HL-60 (cell line): ENCODE measurements around the gene CCDC38.
"Not testable (repeated sequence)": the region's sequence is repeated elsewhere in the genome, so short reads cannot be mapped to it uniquely, and the experiment has no call there.

Source experiments
- DNase-seq, 2 experiments: peaks; one replicate each; pipeline ENCODE4 v3.0.0-alpha.2; 2010 to 2020; ENCODE audit warnings: low read depth in 1 of 2, low spot score in 1 of 2
- H3K27ac ChIP-seq: fragments of 250-450 bp; sonication (Bioruptor Pico); replicated peaks from 2 replicates; pipeline ENCODE4 v1.5.1; 2020; ENCODE audit warnings: mild to moderate bottlenecking, moderate library complexity
- H3K27me3 ChIP-seq: fragments of 250-450 bp; sonication (Bioruptor Pico); 2 replicates; pipeline ENCODE4 v1.5.1; 2021; ENCODE audit warnings: mild to moderate bottlenecking, moderate library complexity; ENCODE audit not compliant: insufficient read depth, poor library complexity, severe bottlenecking
- H3K4me3 ChIP-seq: replicated peaks from 2 replicates; pipeline ENCODE4 v1.5.1; 2011; ENCODE audit warnings: mild to moderate bottlenecking, control low read depth, low read length; ENCODE audit not compliant: insufficient read depth
- GABPA ChIP-seq: IDR thresholded peaks from 2 replicates; pipeline ENCODE4 v1.6.1; 2012; ENCODE audit warnings: low read depth
- POLR2AphosphoS5 ChIP-seq: IDR thresholded peaks from 2 replicates; pipeline ENCODE4 v1.6.1; 2012; ENCODE audit warnings: low read depth
- SPI1 ChIP-seq: IDR thresholded peaks from 2 replicates; pipeline ENCODE4 v1.6.1; 2012; ENCODE audit warnings: low read depth, mild to moderate bottlenecking, borderline replicate concordance
- TF ChIP-seq, protein P1 (sequence below): IDR thresholded peaks from 2 replicates; pipeline ENCODE4 v1.6.1; 2012; ENCODE audit warnings: low read depth; ENCODE audit not compliant: insufficient replicate concordance
- TF ChIP-seq, protein P2 (sequence below): IDR thresholded peaks from one replicate; pipeline ENCODE4 v1.5.1; 2011; ENCODE audit warnings: low read length, control low read depth, inconsistent platforms; ENCODE audit not compliant: insufficient read depth

Gene CCDC38

DNA sequence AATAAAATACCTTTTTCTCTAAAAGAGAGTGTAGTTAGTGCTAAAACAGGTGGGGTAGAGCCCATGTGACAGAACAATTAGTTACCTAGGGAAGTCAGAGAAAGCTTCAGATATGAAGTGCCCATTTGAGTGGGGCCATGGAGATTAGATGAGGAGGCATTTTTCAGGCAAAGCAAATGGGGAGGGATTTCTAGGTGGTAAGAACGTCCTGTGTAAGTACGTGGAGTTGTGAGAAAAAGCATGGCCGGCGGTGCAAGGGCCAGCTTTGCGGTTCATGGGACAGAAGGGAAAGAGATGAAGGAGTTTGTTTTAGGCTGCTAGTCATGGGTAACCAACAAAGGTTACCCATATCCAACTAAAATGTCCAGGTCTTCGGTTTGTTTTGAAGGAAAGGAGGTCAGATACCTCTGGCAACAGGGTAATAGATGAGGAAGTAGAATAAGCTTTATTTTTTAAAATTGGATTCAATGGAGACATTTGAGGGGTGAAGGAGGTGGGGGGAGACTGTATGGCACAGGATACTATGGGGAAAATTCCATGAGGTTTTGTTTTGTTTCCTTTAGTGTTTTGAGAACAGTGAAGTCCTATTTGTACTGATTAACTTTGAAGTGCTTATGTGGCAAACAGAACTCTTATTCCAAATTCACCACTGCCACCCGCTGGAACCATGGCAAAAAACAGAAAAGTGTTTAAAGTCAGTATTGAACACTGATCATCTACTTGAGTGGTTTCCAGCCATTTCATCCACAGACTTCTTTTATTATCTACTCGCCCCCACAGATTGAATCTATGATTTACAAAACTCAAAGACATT lies 93.6 kb downstream of the CCDC38 start:
- no peak overlapping the region for H3K27ac ChIP-seq
- H3K4me3 ChIP-seq, result no peak overlapping the region
- DNase-seq, result no peak
- TF ChIP-seq GABPA, result no peak
- TF ChIP-seq, protein P1, sequence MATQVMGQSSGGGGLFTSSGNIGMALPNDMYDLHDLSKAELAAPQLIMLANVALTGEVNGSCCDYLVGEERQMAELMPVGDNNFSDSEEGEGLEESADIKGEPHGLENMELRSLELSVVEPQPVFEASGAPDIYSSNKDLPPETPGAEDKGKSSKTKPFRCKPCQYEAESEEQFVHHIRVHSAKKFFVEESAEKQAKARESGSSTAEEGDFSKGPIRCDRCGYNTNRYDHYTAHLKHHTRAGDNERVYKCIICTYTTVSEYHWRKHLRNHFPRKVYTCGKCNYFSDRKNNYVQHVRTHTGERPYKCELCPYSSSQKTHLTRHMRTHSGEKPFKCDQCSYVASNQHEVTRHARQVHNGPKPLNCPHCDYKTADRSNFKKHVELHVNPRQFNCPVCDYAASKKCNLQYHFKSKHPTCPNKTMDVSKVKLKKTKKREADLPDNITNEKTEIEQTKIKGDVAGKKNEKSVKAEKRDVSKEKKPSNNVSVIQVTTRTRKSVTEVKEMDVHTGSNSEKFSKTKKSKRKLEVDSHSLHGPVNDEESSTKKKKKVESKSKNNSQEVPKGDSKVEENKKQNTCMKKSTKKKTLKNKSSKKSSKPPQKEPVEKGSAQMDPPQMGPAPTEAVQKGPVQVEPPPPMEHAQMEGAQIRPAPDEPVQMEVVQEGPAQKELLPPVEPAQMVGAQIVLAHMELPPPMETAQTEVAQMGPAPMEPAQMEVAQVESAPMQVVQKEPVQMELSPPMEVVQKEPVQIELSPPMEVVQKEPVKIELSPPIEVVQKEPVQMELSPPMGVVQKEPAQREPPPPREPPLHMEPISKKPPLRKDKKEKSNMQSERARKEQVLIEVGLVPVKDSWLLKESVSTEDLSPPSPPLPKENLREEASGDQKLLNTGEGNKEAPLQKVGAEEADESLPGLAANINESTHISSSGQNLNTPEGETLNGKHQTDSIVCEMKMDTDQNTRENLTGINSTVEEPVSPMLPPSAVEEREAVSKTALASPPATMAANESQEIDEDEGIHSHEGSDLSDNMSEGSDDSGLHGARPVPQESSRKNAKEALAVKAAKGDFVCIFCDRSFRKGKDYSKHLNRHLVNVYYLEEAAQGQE, result no peak
- no peak for TF ChIP-seq SPI1
- TF ChIP-seq POLR2AphosphoS5, result no peak
- TF ChIP-seq, protein P2, sequence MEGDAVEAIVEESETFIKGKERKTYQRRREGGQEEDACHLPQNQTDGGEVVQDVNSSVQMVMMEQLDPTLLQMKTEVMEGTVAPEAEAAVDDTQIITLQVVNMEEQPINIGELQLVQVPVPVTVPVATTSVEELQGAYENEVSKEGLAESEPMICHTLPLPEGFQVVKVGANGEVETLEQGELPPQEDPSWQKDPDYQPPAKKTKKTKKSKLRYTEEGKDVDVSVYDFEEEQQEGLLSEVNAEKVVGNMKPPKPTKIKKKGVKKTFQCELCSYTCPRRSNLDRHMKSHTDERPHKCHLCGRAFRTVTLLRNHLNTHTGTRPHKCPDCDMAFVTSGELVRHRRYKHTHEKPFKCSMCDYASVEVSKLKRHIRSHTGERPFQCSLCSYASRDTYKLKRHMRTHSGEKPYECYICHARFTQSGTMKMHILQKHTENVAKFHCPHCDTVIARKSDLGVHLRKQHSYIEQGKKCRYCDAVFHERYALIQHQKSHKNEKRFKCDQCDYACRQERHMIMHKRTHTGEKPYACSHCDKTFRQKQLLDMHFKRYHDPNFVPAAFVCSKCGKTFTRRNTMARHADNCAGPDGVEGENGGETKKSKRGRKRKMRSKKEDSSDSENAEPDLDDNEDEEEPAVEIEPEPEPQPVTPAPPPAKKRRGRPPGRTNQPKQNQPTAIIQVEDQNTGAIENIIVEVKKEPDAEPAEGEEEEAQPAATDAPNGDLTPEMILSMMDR, result no peak
- H3K27me3 ChIP-seq, result peaks cover 2% of the 10 kb centered on the region

DNA sequence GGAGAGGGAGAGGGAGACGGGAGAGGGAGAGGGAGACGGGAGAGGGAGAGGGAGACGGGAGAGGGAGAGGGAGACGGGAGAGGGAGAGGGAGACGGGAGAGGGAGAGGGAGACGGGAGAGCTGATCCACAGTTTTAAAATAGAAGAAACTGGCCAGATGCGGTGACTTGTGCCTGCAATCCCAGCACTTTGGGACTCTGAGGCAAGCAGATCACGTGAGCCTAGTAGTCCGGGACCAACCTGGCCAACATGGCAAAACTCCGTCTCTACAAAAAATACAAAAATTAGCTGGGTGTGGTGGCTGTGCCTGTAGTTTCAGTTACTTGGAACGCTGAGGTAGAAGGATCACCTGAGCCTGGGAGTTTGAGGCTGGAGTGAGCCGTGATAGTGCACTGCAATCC lies 100.0 kb downstream of the CCDC38 start:
- not testable (repeated sequence) for H3K4me3 ChIP-seq, DNase-seq, H3K27ac ChIP-seq
- H3K27me3 ChIP-seq, result peaks cover 13% of the 10 kb centered on the region

DNA sequence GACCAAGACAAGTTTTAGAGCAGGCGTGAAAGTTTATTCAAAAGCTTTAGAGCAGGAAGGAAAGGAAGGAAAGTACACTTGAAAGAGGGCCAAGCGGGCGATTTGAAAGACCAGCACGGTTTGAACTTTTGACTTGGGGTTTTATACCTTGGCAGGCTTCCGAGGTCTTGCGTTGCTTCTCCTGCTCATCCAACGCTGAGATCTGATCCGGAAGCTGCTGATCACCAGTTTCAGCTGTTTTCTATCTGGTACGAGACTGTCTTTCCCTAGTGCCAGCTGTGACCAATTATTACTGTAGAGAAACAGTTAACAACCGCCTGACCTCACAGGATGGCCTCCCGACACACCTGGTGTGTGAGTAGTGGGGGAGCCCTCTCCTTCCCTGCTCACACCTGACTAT lies 104.3 kb downstream of the CCDC38 start:
- TF ChIP-seq, protein P1, result no peak
- no peak for TF ChIP-seq SPI1
- TF ChIP-seq, protein P2, result no peak
- no peak for TF ChIP-seq POLR2AphosphoS5
- TF ChIP-seq GABPA, result no peak
- Histone ChIP-seq H3K4me3 (no peak overlapping the region), H3K27ac (no peak overlapping the region), H3K27me3 (peaks cover 13% of the 10 kb centered on the region)
- peak in 1 of 2 experiments; percentile 10 for DNase-seq

DNA sequence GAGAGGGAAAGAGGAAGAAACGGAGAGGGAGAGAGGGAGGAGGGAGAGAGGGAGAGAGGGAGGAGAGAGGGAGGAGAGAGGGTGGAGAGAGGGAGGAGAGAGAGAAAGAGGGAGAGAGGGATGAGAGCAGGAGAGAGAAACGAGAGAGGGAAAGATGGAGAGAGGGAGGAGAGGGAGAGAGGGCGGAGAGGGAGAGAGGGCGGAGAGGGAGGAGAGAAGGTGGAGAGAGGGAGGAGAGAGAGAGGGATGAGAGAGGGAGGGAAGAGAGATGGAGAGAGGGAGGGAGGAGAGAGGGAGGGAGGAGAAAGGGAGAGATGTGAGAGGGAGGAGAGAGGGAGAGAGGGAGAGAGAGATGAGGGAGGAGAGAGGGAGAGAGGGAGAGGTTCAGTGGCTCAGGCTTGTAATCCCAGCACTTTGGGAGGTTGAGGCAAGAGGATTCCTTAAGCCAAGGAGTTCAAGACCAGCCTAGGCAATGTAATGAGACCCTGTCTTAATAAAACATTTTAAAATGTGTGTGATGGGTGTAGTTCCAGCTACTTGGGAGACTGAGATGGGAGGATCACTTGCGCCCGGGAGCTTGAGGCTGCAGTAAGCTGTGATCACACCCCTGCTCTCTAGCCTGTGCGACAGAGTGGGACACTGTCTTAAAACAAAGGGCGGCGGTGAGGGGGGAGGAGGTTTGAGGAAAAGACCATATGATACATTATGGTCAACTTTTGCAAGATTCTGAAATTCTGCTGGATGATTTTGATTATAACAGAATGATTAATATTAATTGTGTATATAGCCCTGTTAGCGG lies 105.0 kb downstream of the CCDC38 start:
- no peak for DNase-seq
- Histone ChIP-seq H3K27ac (no peak overlapping the region), H3K27me3 (peaks cover 15% of the 10 kb centered on the region), H3K4me3 (no peak overlapping the region)
- TF ChIP-seq GABPA, result no peak
- no peak for TF ChIP-seq SPI1
- TF ChIP-seq, protein P1, result no peak
- no peak for TF ChIP-seq POLR2AphosphoS5
- TF ChIP-seq, protein P2, result no peak
